GM13977 (cell line): ENCODE results near the gene CRLF1.

Experiments used
- DNase-seq: peaks from one replicate; pipeline ENCODE4 v3.0.0; 2012; ENCODE audit warnings: low spot score
- CTCF ChIP-seq: IDR thresholded peaks from 2 replicates; pipeline ENCODE4 v1.5.1; 2012; ENCODE audit warnings: mild to moderate bottlenecking, control low read depth; ENCODE audit not compliant: insufficient read depth; ENCODE audit errors: extremely low read depth, missing control alignments
- in situ Hi-C: fragments of 300-500 bp; cut with MboI; formaldehyde crosslinking; loops from one replicate; pipeline ENCODE4 v1.12.0; 2022; ENCODE audit warnings: low sequenced_read_pairs, low pct_unique_long_range_greater_than_20kb, mixed read lengths, inconsistent platforms; ENCODE audit not compliant: unreplicated experiment

CRLF1 gene

GRCh38 chr19:18571564-18572344 lies 34.8 kb downstream of the CRLF1 start, which contains the start of gene UBA52:
Gene UBA52, plus strand, starts transcription at chr19:18571857. Its CDS starts 1,444 bp downstream, at chr19:18573301.
- no peak for TF ChIP-seq CTCF
- peak; percentile 94 for DNase-seq
- in situ Hi-C loops, result no loop called here

- in situ Hi-C loops, result no loop called here
- no peak for DNase-seq
- no peak for TF ChIP-seq CTCF
These were observed 38.2 kb downstream of the CRLF1 start for GRCh38 chr19:18568367-18568766.

GRCh38 chr19:18566953-18567352 lies 39.6 kb downstream of the CRLF1 start:
- DNase-seq, result no peak
- in situ Hi-C loops, result no loop called here
- no peak for TF ChIP-seq CTCF

- no peak for DNase-seq
- no peak for TF ChIP-seq CTCF
- in situ Hi-C loops, result no loop called here
These were observed 44.5 kb downstream of the CRLF1 start for GRCh38 chr19:18562086-18562485.

- in situ Hi-C loops, result no loop called here
- DNase-seq, result no peak
- TF ChIP-seq CTCF, result no peak
These were observed 46.9 kb downstream of the CRLF1 start for GRCh38 chr19:18559685-18560084.

GRCh38 chr19:18558604-18559003 lies 48.0 kb downstream of the CRLF1 start:
- in situ Hi-C loops, result no loop called here
- no peak for DNase-seq
- no peak for TF ChIP-seq CTCF
